HepG2 (cell line): ENCODE results near the gene ZNF503. TPM values are rescaled to one million over a fixed set of nuclear protein-coding genes. Genes with fewer than 3 reads are reported as not detected.

Experiments used
- FOXK2 ChIP-seq: fragments of 450-650 bp; IDR thresholded peaks from 2 replicates; pipeline ENCODE4 v1.6.1; 2016
- HNF1B ChIP-seq: sonication (generic); formaldehyde crosslinking; IDR thresholded peaks from 2 replicates; pipeline ENCODE4 v1.5.1; 2020; ENCODE audit warnings: mild to moderate bottlenecking, moderate library complexity, missing genetic modification reagents
- HNRNPUL1 ChIP-seq: fragments of 200-400 bp; formaldehyde crosslinking; IDR thresholded peaks from 2 replicates; pipeline ENCODE4 v1.6.1; 2017; ENCODE audit warnings: low read depth, mild to moderate bottlenecking, low read length, moderate library complexity
- MTERF4 ChIP-seq: sonication (generic); formaldehyde crosslinking; IDR thresholded peaks from 2 replicates; pipeline ENCODE4 v1.8.0; 2023; ENCODE audit warnings: mild to moderate bottlenecking, missing genetic modification reagents
- MYC ChIP-seq: sonication (generic); formaldehyde crosslinking; IDR thresholded peaks from 2 replicates; pipeline ENCODE4 v1.9.0; 2021; ENCODE audit warnings: missing genetic modification reagents, borderline replicate concordance
- TCF12 ChIP-seq, 2 experiments: fragments of 450-650 bp in 1 of 2; sonication (generic) in 1 of 2; formaldehyde crosslinking in 1 of 2; IDR thresholded peaks; 2 replicates each; pipeline versions ENCODE4 v1.6.1 to v1.8.0; 2017 to 2022; ENCODE audit warnings: antibody characterized with exemption in 1 of 2, mild to moderate bottlenecking in 1 of 2, missing genetic modification reagents in 1 of 2, moderate library complexity in 1 of 2
- ZNF225 ChIP-seq: sonication (generic); formaldehyde crosslinking; IDR thresholded peaks from 2 replicates; pipeline ENCODE4 v1.4.0; 2020; ENCODE audit warnings: mild to moderate bottlenecking, missing genetic modification reagents
- polyA plus RNA-seq, 8 experiments: library from polyadenylated mRNA; depleted of rRNA in 3 of 8; stranded (reverse) in 7 of 8; unstranded in 1 of 8; fragments of >200 nt; fragmentation: Illumina TruSeq in 4 of 8; extraction: Trizol in 4 of 8; gene quantifications; 2 replicates each; pipeline versions ENCODE4 v1.2.1 to v1.2.3, GENCODE V29; 2011 to 2016; ENCODE audit warnings: low read depth in 4 of 8, missing spikeins in 1 of 8, mixed read lengths in 1 of 8; ENCODE audit not compliant: insufficient read depth in 1 of 8
- total RNA-seq, 5 experiments: library from RNA; depleted of rRNA; stranded (reverse); fragments of >200 nt; fragmentation: Illumina TruSeq; extraction: Trizol; gene quantifications; 2 replicates each; pipeline ENCODE4 v1.2.3, GENCODE V29; 2016; ENCODE audit warnings: low read depth in 1 of 5
- TF ChIP-seq, protein P1 (sequence below): sonication (generic); formaldehyde crosslinking; IDR thresholded peaks from 2 replicates; pipeline ENCODE4 v1.4.0; 2020; ENCODE audit warnings: missing genetic modification reagents
- TF ChIP-seq, protein P2 (sequence below): IDR thresholded peaks from 2 replicates; pipeline ENCODE4 v1.6.1; 2016
- TF ChIP-seq, protein P3 (sequence below): sonication (generic); formaldehyde crosslinking; IDR thresholded peaks from 2 replicates; pipeline ENCODE4 v1.5.0; 2020; ENCODE audit warnings: missing genetic modification reagents
- TF ChIP-seq, protein P4 (sequence below): sonication (generic); formaldehyde crosslinking; IDR thresholded peaks from 2 replicates; pipeline ENCODE4 v1.8.0; 2022; ENCODE audit warnings: missing genetic modification reagents, low read depth, mild to moderate bottlenecking, borderline replicate concordance
- TF ChIP-seq, protein P5 (sequence below): fragments of 450-650 bp; IDR thresholded peaks from 2 replicates; pipeline ENCODE4 v1.6.1; 2017; ENCODE audit warnings: mild to moderate bottlenecking

ZNF503 gene
- total and polyA plus RNA-seq, 2 of the 13 experiments (the other 11 are each of a cell fraction or from before 2014, with no cell fraction given) = 2.7 to 8.3 TPM

DNA sequence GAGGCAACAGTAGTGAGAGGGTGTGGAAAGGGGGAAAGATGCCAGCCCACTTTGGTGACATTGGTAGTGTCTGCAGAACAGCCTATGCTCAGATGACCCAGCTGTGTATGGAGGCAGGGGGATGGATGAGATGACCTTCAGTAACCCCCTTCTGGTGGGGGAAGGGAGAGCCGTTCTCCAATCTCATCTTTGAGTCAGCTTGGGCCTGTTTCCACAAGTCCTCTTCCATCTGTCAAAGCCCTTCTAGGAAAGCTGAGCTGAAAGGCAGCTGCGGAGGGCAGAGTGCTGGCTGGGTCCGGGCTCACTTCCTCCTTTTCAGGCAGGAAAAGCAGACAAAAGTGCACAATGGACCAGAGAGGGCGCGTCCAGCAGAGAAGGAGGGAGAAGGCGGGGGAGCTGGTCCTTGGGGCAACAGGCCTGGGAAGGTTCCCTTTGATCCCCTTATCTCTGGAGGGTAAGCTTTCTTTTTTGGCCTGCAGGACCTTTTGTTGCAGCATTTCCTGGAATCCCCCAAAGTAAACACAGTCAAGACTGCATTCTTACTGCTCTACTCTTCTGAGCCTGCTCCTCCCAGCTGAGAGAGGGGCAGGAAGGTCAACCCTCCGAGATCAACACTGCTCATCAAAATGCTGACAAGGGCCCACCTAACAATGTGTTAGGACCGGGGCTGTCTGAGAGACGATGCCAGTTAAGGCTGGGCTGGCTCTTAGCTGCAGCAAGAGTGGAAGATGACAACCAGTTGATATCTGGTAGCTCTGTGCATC is 28.6 kb upstream of the ZNF503 start (continued):
- TF ChIP-seq, protein P1, sequence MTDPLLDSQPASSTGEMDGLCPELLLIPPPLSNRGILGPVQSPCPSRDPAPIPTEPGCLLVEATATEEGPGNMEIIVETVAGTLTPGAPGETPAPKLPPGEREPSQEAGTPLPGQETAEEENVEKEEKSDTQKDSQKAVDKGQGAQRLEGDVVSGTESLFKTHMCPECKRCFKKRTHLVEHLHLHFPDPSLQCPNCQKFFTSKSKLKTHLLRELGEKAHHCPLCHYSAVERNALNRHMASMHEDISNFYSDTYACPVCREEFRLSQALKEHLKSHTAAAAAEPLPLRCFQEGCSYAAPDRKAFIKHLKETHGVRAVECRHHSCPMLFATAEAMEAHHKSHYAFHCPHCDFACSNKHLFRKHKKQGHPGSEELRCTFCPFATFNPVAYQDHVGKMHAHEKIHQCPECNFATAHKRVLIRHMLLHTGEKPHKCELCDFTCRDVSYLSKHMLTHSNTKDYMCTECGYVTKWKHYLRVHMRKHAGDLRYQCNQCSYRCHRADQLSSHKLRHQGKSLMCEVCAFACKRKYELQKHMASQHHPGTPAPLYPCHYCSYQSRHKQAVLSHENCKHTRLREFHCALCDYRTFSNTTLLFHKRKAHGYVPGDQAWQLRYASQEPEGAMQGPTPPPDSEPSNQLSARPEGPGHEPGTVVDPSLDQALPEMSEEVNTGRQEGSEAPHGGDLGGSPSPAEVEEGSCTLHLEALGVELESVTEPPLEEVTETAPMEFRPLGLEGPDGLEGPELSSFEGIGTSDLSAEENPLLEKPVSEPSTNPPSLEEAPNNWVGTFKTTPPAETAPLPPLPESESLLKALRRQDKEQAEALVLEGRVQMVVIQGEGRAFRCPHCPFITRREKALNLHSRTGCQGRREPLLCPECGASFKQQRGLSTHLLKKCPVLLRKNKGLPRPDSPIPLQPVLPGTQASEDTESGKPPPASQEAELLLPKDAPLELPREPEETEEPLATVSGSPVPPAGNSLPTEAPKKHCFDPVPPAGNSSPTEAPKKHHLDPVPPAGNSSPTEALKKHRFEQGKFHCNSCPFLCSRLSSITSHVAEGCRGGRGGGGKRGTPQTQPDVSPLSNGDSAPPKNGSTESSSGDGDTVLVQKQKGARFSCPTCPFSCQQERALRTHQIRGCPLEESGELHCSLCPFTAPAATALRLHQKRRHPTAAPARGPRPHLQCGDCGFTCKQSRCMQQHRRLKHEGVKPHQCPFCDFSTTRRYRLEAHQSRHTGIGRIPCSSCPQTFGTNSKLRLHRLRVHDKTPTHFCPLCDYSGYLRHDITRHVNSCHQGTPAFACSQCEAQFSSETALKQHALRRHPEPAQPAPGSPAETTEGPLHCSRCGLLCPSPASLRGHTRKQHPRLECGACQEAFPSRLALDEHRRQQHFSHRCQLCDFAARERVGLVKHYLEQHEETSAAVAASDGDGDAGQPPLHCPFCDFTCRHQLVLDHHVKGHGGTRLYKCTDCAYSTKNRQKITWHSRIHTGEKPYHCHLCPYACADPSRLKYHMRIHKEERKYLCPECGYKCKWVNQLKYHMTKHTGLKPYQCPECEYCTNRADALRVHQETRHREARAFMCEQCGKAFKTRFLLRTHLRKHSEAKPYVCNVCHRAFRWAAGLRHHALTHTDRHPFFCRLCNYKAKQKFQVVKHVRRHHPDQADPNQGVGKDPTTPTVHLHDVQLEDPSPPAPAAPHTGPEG (CRISPR knock-in tag) = peak; percentile 82; the same call in 1 of the 2 replicates
- 0 out of 2 replicates have a peak, but pooled peaks have one; percentile 14 for TF ChIP-seq MTERF4 (CRISPR knock-in tag)
- TF ChIP-seq, protein P2, sequence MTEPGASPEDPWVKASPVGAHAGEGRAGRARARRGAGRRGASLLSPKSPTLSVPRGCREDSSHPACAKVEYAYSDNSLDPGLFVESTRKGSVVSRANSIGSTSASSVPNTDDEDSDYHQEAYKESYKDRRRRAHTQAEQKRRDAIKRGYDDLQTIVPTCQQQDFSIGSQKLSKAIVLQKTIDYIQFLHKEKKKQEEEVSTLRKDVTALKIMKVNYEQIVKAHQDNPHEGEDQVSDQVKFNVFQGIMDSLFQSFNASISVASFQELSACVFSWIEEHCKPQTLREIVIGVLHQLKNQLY (CRISPR knock-in tag) = 0 out of 2 replicates have a peak, but pooled peaks have one; percentile 56
- no peak for TF ChIP-seq HNRNPUL1
- no peak for TF ChIP-seq FOXK2
- TF ChIP-seq, protein P3, sequence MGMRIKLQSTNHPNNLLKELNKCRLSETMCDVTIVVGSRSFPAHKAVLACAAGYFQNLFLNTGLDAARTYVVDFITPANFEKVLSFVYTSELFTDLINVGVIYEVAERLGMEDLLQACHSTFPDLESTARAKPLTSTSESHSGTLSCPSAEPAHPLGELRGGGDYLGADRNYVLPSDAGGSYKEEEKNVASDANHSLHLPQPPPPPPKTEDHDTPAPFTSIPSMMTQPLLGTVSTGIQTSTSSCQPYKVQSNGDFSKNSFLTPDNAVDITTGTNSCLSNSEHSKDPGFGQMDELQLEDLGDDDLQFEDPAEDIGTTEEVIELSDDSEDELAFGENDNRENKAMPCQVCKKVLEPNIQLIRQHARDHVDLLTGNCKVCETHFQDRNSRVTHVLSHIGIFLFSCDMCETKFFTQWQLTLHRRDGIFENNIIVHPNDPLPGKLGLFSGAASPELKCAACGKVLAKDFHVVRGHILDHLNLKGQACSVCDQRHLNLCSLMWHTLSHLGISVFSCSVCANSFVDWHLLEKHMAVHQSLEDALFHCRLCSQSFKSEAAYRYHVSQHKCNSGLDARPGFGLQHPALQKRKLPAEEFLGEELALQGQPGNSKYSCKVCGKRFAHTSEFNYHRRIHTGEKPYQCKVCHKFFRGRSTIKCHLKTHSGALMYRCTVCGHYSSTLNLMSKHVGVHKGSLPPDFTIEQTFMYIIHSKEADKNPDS (CRISPR knock-in tag) = peak; percentile 72; the same call in 1 of the 2 replicates
- TF ChIP-seq, protein P4, sequence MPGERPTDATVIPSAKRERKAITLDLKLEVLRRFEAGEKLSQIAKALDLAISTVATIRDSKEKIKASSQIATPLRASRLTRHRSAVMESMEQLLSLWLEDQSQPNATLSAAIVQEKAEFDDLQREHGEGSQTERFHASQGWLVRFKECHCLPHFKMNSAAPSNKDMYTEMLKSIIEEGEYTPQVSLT (CRISPR knock-in tag) = no peak
- TF ChIP-seq ZNF225 (CRISPR knock-in tag) = no peak
- 0 out of 2 replicates have a peak, but pooled peaks have one; percentile 39 for TF ChIP-seq MYC
- TF ChIP-seq, protein P5, sequence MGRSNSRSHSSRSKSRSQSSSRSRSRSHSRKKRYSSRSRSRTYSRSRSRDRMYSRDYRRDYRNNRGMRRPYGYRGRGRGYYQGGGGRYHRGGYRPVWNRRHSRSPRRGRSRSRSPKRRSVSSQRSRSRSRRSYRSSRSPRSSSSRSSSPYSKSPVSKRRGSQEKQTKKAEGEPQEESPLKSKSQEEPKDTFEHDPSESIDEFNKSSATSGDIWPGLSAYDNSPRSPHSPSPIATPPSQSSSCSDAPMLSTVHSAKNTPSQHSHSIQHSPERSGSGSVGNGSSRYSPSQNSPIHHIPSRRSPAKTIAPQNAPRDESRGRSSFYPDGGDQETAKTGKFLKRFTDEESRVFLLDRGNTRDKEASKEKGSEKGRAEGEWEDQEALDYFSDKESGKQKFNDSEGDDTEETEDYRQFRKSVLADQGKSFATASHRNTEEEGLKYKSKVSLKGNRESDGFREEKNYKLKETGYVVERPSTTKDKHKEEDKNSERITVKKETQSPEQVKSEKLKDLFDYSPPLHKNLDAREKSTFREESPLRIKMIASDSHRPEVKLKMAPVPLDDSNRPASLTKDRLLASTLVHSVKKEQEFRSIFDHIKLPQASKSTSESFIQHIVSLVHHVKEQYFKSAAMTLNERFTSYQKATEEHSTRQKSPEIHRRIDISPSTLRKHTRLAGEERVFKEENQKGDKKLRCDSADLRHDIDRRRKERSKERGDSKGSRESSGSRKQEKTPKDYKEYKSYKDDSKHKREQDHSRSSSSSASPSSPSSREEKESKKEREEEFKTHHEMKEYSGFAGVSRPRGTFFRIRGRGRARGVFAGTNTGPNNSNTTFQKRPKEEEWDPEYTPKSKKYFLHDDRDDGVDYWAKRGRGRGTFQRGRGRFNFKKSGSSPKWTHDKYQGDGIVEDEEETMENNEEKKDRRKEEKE = no peak
- peak; percentile 42; the same call in 1 of the 2 replicates for TF ChIP-seq HNF1B
- TF ChIP-seq TCF12 (IDR thresholded peaks at IDR 0.05) = no peak
- TF ChIP-seq TCF12 (CRISPR knock-in tag; IDR thresholded peaks at IDR 0.05) = no peak
